ENCODE data around the gene OR6C2.
"Not testable (repeated sequence)": the region's sequence is repeated elsewhere in the genome, so short reads cannot be mapped to it uniquely, and the experiment has no call there.

Gene OR6C2

GRCh38 chr12:55479136-55479535, 35.3 kb downstream of the OR6C2 start:
- DNase-seq: not testable (repeated sequence)

DNA sequence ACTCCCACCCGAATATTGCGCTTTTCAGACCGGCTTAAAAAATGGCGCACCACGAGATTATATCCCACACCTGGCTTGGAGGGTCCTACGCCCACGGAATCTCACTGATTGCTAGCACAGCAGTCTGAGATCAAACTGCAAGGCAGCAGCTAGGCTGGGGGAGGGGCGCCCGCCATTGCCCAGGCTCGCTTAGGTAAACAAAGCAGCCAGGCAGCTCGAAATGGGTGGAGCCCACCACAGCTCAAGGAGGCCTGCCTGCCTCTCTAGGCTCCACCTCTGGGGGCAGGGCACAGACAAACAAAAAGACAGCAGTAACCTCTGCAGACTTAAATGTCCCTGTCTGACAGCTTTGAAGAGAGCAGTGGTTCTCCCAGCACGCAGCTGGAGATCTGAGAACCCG, 40.4 kb downstream of the OR6C2 start:
- not testable (repeated sequence) for DNase-seq

GRCh38 chr12:55492078-55492477, 48.2 kb downstream of the OR6C2 start, which contains the start of gene OR6C68:
Gene OR6C68, plus strand, starts transcription at chr12:55492378. Its CDS starts 0 bp downstream, at chr12:55492378.
- DNase-seq: no peak

GRCh38 chr12:55495490-55495889, 51.6 kb downstream of the OR6C2 start:
- no peak for DNase-seq

DNA sequence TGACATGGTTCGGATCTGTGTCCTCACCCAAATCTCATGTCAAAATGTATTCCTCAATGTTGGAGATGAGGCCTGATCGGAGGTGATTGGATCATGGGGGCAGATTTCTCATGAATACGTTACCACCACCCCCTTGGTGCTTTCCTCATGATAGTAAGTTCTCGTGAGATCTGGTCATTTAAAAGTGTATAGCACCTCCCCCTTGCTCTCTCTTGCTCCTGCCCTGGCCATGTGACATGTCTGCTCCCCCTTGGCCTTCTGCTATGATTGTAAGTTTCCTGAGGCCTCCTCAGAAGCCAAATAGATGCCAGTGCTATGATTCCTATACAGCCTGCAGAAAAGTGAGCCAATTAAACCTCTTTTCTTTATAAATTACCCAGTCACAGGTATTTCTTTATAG, 55.4 kb downstream of the OR6C2 start:
- DNase-seq: no peak

DNA sequence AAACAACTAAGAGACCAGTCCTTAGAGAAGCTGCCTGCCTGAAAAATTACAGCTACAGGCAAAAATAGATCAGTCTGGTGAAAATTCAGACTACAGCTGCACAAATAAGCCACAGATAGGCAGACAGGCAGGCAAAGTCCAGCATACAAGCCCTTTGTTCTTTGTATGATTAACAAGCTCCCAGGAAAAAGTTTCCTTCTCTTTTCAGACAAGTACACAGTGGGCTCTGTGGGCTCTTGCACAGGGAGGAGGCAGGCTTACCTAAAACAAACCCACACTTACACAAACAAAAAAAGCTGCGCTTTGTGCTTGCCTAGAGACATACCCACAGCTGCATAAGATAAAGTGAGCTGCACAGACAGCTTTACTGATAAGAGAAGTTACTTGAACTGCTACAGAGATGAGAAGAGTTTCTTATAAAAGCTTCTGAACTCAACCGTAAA, 56.0 kb downstream of the OR6C2 start:
- no peak for DNase-seq

- no peak for DNase-seq
Observed at GRCh38 chr12:55501601-55502000, 57.7 kb downstream of the OR6C2 start.
